Peyer's patch (tissue), 4 donors: ENCODE measurements around the gene AFTPH.

Source experiments
- POLR2A ChIP-seq, 2 donors: fragments of 450-650 bp; IDR thresholded peaks; one replicate each; pipeline ENCODE4 v1.5.1; 2017; ENCODE audit warnings: antibody characterized with exemption in 2 of 2, mild to moderate bottlenecking in 2 of 2, moderate library complexity in 2 of 2
- TF ChIP-seq, protein P1 (sequence below), 6 experiments: fragments of 450-650 bp in 4 of 6; fragments of 200-600 bp in 2 of 6; sonication (generic) in 1 of 6; IDR thresholded peaks; one replicate each; pipeline ENCODE4 v1.5.1; 2017 to 2019; ENCODE audit warnings: antibody characterized with exemption in 6 of 6, mild to moderate bottlenecking in 3 of 6, moderate library complexity in 1 of 6

DNA sequence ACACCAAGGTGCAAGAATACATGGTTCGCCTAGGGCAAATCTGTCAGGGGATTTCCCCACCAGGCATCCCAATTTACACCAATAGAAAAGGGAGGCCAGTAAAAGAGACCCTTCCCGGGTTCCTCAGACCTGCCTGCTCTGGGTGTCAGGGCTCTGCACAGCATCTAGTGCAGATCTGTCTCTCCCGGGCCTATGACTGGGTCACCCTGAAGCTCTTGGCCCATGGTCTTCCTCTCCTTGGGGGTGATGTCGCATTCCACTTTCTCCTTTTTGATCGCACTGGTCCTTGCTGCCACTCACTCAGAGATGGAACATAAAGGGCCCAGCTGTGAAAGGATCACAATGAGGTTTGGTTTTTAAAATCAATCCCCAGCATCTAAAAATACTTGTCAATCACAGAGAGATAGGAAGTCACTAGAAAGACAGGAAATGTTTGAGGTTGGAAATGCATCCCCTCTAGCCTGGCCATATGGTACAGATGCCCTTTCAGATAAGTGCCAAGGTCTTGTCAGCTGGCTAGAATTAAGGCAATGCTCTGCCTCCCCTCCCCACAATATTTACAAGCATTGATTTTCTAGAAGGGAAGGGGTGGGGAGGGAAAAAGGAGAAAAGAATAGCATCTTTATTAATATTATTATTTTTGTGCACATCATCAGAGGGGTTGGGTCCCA lies 34.9 kb upstream of the AFTPH start:
- TF ChIP-seq, protein P1, sequence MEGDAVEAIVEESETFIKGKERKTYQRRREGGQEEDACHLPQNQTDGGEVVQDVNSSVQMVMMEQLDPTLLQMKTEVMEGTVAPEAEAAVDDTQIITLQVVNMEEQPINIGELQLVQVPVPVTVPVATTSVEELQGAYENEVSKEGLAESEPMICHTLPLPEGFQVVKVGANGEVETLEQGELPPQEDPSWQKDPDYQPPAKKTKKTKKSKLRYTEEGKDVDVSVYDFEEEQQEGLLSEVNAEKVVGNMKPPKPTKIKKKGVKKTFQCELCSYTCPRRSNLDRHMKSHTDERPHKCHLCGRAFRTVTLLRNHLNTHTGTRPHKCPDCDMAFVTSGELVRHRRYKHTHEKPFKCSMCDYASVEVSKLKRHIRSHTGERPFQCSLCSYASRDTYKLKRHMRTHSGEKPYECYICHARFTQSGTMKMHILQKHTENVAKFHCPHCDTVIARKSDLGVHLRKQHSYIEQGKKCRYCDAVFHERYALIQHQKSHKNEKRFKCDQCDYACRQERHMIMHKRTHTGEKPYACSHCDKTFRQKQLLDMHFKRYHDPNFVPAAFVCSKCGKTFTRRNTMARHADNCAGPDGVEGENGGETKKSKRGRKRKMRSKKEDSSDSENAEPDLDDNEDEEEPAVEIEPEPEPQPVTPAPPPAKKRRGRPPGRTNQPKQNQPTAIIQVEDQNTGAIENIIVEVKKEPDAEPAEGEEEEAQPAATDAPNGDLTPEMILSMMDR (IDR thresholded peaks at IDR 0.05) = no peak
- no peak for TF ChIP-seq POLR2A (IDR thresholded peaks at IDR 0.05)
